PFSK-1 (cell line): ENCODE results near the gene GAB1.

Experiments
- POLR2AphosphoS5 ChIP-seq: IDR thresholded peaks from 2 replicates; pipeline ENCODE4 v1.6.1; 2012; ENCODE audit warnings: low read depth, mild to moderate bottlenecking, control low read depth, low read length, moderate library complexity
- REST ChIP-seq, 2 experiments: IDR thresholded peaks; 2 replicates each; pipeline versions ENCODE4 v1.6.1 to v1.8.0; 2011 to 2012; ENCODE audit warnings: low read depth in 2 of 2, low read length in 2 of 2, control low read depth in 1 of 2, inconsistent platforms in 1 of 2, mild to moderate bottlenecking in 1 of 2, moderate library complexity in 1 of 2; ENCODE audit not compliant: insufficient read depth in 1 of 2
- SIN3A ChIP-seq: IDR thresholded peaks from 2 replicates; pipeline ENCODE4 v1.6.1; 2012; ENCODE audit warnings: mild to moderate bottlenecking, low read length, moderate library complexity, borderline replicate concordance; ENCODE audit not compliant: insufficient read depth
- TAF1 ChIP-seq: IDR thresholded peaks from 2 replicates; pipeline ENCODE4 v1.6.1; 2012; ENCODE audit warnings: low read length, control low read depth, borderline replicate concordance; ENCODE audit not compliant: insufficient read depth

- TF ChIP-seq POLR2AphosphoS5 (no peak), TAF1 (no peak), REST (IDR thresholded peaks at IDR 0.05; ENCODE audit: insufficient read depth in 1 of 2, low read depth in 2 of 2, low read length in 2 of 2) (no peak), SIN3A (no peak)
These were observed 38.1 kb downstream of the GAB1 start for GRCh38 chr4:143374771-143375170.
